Measurements from ENCODE around the gene AHCY.
"Not testable (repeated sequence)": the region's sequence is repeated elsewhere in the genome, so short reads cannot be mapped to it uniquely, and the experiment has no call there.

AHCY gene

DNA sequence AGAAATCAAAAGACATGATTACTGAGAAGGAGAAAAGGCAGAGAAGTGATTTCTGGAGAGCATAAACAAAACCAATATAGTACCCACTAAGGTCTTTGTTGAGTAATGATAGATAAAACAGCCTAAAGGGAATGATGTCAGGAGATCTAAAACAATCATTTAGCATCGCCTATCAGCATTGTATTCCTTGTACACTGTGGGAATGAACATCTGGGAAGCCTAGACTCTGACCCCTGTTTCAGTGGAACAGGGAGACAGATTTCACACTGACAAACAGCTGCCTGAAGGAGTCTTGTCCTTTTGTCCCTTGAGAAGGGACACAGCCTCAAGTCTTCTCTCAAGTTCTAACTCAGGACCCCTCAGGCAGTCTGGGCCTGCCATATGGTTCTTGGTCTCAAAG lies 60.3 kb downstream of the AHCY start:
- TF ChIP-seq, protein P1, sequence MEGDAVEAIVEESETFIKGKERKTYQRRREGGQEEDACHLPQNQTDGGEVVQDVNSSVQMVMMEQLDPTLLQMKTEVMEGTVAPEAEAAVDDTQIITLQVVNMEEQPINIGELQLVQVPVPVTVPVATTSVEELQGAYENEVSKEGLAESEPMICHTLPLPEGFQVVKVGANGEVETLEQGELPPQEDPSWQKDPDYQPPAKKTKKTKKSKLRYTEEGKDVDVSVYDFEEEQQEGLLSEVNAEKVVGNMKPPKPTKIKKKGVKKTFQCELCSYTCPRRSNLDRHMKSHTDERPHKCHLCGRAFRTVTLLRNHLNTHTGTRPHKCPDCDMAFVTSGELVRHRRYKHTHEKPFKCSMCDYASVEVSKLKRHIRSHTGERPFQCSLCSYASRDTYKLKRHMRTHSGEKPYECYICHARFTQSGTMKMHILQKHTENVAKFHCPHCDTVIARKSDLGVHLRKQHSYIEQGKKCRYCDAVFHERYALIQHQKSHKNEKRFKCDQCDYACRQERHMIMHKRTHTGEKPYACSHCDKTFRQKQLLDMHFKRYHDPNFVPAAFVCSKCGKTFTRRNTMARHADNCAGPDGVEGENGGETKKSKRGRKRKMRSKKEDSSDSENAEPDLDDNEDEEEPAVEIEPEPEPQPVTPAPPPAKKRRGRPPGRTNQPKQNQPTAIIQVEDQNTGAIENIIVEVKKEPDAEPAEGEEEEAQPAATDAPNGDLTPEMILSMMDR (IDR thresholded peaks at IDR 0.05; ENCODE audit: insufficient read depth, missing control alignments): no peak
- FAIRE-seq: no peak
- DNase-seq (ENCODE audit: insufficient read length, low spot score): no peak

DNA sequence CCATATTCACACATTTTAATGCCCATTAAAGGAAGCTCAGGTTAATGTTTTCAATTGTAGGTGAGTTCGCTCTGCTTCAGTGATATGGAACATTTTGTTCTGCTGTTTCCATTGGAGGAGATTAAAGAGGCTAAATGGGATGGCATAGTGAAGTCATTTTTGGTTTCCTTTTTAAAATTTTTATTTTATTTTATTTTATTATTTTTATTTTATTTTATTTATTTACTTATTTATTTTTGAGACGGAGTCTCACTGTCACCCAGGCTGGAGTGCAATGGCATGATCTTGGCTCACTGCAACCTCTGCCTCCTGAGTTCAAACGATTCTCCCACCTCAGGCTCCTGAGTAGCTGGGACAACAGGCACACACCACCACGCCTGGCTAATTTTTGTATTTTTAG lies 61.1 kb downstream of the AHCY start:
- DNase-seq (ENCODE audit: insufficient read length, low spot score): not testable (repeated sequence)

DNA sequence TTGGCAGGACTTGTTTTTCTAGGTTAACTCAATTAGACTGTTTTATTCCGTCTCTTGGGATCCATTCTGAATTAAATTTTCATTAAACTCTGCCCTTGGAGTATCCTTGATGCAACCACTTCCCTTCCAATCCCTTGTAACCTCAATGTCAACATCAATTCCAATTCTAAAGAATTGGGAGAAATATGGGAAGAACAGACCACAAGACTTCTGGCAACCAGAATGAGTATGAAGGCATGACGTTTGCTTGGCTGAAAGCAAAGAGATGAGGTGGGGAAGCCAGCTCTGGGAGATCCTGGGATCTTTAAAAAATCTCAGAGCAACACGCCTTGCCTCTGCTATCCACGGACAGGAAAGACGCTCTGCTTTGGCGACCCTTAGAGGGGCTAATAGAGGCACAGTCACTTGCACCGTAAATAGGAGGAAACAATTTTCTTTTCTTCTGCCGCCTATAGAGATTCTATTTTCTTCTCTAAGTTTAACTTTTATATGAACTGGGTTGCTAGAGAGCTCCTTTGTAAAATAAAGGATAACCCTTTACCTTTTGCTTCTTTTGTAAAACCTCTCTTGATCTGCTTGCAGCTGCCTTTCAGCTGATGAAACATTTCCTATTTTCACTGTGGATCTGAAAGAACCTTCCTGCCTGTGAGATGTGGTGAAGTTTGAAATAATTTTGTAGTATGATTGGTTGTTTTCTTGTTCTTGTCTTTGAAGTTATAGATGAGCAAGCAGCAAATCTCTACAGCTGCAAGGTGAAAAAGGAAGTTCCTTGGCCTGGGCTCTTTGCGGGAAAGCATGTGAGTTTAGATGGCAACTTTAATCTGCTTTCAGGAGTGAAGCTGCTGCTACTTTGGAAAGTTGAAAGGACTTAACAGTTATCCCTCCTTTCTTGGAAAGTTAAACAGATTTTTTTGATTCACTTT lies 62.2 kb downstream of the AHCY start, which contains the start of gene ASIP:
TSS of gene ASIP (plus strand) at position 731 of the 923 bp plus-strand sequence. CDS start 18,952 bp downstream, outside the sequence.
- no peak for DNase-seq (ENCODE audit: insufficient read length, low spot score)
- TF ChIP-seq, protein P1 (IDR thresholded peaks at IDR 0.05; ENCODE audit: insufficient read depth, missing control alignments): no peak
- no peak for FAIRE-seq

More for the DNA sequence above, 61.1 kb downstream of the AHCY start:
- FAIRE-seq: not testable (repeated sequence)

- TF ChIP-seq, protein P1 (IDR thresholded peaks at IDR 0.05; ENCODE audit: insufficient read depth, missing control alignments): no peak
- FAIRE-seq (no peak), DNase-seq (ENCODE audit: insufficient read length, low spot score) (no peak)
Measured at GRCh38 chr20:34240121-34240520, 63.0 kb downstream of the AHCY start.

DNA sequence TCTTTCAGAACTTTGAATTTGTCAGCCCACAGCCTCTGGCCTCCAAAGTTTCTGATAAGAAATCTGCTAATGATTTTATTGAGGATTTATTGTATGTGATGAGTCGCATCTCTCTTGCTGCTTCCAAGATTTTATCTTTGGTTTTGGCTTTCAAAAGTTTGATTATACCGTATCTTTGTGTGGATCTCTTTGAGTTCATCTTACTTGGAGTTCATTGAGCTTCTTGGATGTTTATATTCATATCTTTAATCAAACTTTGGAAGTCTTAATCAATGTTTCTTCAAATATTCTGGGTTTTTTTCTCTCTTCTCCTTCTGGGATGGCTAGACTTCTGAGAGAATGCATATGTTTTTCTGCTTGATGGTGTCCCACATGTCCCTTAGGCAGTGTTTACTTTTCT lies 65.2 kb downstream of the AHCY start:
- TF ChIP-seq, protein P1 (IDR thresholded peaks at IDR 0.05; ENCODE audit: insufficient read depth, missing control alignments): no peak
- no peak for DNase-seq (ENCODE audit: insufficient read length, low spot score)
- no peak for FAIRE-seq

- TF ChIP-seq, protein P1 (IDR thresholded peaks at IDR 0.05; ENCODE audit: insufficient read depth, missing control alignments): no peak
- FAIRE-seq: no peak
- DNase-seq (ENCODE audit: insufficient read length, low spot score): no peak
Measured at GRCh38 chr20:34235875-34236274, 67.3 kb downstream of the AHCY start.

DNA sequence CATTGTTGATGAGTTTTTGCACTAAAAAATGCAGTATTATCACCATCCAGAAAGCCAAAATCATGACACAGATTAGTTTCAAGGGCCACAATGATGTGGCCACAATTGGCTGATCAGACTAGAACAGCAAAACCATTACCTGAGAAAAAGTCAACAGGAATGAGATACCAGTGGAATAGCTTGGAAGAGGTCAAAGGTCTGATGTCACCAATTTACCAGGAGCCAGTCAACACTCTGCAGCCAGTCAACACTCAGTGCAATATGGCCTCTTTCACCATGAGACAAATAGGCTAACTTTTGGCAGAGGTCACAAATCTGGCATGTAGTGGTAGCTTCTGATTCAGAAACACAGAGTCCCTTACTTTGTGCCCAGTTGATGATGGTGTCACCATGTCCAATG lies 69.5 kb downstream of the AHCY start:
- TF ChIP-seq, protein P1 (IDR thresholded peaks at IDR 0.05; ENCODE audit: insufficient read depth, missing control alignments): no peak
- DNase-seq (ENCODE audit: insufficient read length, low spot score): no peak
- FAIRE-seq: no peak

Measured in D721Med (cell line).